Trophoblast cell (in vitro differentiated cells and primary cell): ENCODE results near the gene ABR.
A peak's percentile ranks its signal among the peaks of the same experiment; 100 is the strongest.
"Not testable (repeated sequence)": the region's sequence is repeated elsewhere in the genome, so short reads cannot be mapped to it uniquely, and the experiment has no call there.

Experiments used
- DNase-seq, 2 donors: peaks; one replicate each; pipeline ENCODE4 v3.0.0-alpha.2; 2016
- H2AFZ ChIP-seq: 2 replicates; pipeline ENCODE4 v1.6.1; 2013; ENCODE audit warnings: low read length, moderate library complexity, mild to moderate bottlenecking; ENCODE audit not compliant: insufficient read depth, poor library complexity
- H2AK5ac ChIP-seq: 2 replicates; pipeline ENCODE4 v1.6.1; 2013; ENCODE audit warnings: mild to moderate bottlenecking, low read length
- H2BK120ac ChIP-seq: 2 replicates; pipeline ENCODE4 v1.6.1; 2013; ENCODE audit warnings: low read length, mild to moderate bottlenecking, moderate library complexity; ENCODE audit not compliant: insufficient read depth, poor library complexity
- H2BK12ac ChIP-seq: 2 replicates; pipeline ENCODE4 v1.6.1; 2013; ENCODE audit warnings: mild to moderate bottlenecking, low read length, moderate library complexity
- H2BK5ac ChIP-seq: 2 replicates; pipeline ENCODE4 v1.6.1; 2013; ENCODE audit warnings: low read length, low read depth, moderate library complexity, mild to moderate bottlenecking; ENCODE audit not compliant: poor library complexity
- H3K14ac ChIP-seq: 2 replicates; pipeline ENCODE4 v1.6.1; 2013; ENCODE audit warnings: mild to moderate bottlenecking, low read length
- H3K18ac ChIP-seq: 2 replicates; pipeline ENCODE4 v1.6.1; 2013; ENCODE audit warnings: mild to moderate bottlenecking, low read length
- H3K23ac ChIP-seq: 2 replicates; pipeline ENCODE4 v1.6.1; 2013; ENCODE audit warnings: low read length
- H3K27ac ChIP-seq: 2 replicates; pipeline ENCODE4 v1.5.1; 2013; ENCODE audit warnings: low read depth, mild to moderate bottlenecking, inconsistent platforms, low read length, moderate library complexity
- H3K27me3 ChIP-seq: 2 replicates; pipeline ENCODE4 v1.6.1; 2013; ENCODE audit warnings: inconsistent platforms, mild to moderate bottlenecking, low read length, moderate library complexity; ENCODE audit not compliant: insufficient read depth
- H3K36me3 ChIP-seq, 2 experiments: 1 replicate in 1 of 2; 2 replicates in 1 of 2; pipeline ENCODE4 v1.6.1; 2013; ENCODE audit warnings: low read length in 2 of 2, mild to moderate bottlenecking in 2 of 2, moderate library complexity in 1 of 2; ENCODE audit not compliant: insufficient read depth in 2 of 2, control insufficient read depth in 1 of 2
- H3K4ac ChIP-seq: 2 replicates; pipeline ENCODE4 v1.6.1; 2013; ENCODE audit warnings: low read depth, mild to moderate bottlenecking, low read length, moderate library complexity
- H3K4me1 ChIP-seq, 2 experiments: 1 replicate in 1 of 2; 2 replicates in 1 of 2; pipeline ENCODE4 v1.6.1; 2013; ENCODE audit warnings: low read length in 2 of 2, mild to moderate bottlenecking in 2 of 2, moderate library complexity in 1 of 2; ENCODE audit not compliant: insufficient read depth in 2 of 2, control insufficient read depth in 1 of 2
- H3K4me2 ChIP-seq: 2 replicates; pipeline ENCODE4 v1.6.1; 2013; ENCODE audit warnings: inconsistent platforms, mild to moderate bottlenecking, low read length, moderate library complexity
- H3K4me3 ChIP-seq: 2 replicates; pipeline ENCODE4 v1.5.1; 2013; ENCODE audit warnings: mild to moderate bottlenecking, low read depth, low read length, inconsistent platforms
- H3K79me1 ChIP-seq: one replicate; pipeline ENCODE4 v1.6.1; 2013; ENCODE audit warnings: low read length
- H3K79me2 ChIP-seq: 2 replicates; pipeline ENCODE4 v1.6.1; 2013; ENCODE audit warnings: low read length, mild to moderate bottlenecking; ENCODE audit not compliant: control insufficient read depth, insufficient read depth, poor library complexity
- H3K9ac ChIP-seq: 2 replicates; pipeline ENCODE4 v1.6.1; 2013; ENCODE audit warnings: mild to moderate bottlenecking, low read length
- H3K9me3 ChIP-seq: 2 replicates; pipeline ENCODE4 v1.6.1; 2013; ENCODE audit warnings: low read depth, mild to moderate bottlenecking, control low read depth, inconsistent platforms, low read length; ENCODE audit not compliant: insufficient read depth
- H4K12ac ChIP-seq: 2 replicates; pipeline ENCODE4 v1.6.1; 2013; ENCODE audit warnings: low read depth, mild to moderate bottlenecking, low read length, moderate library complexity
- H4K8ac ChIP-seq: 2 replicates; pipeline ENCODE4 v1.6.1; 2013; ENCODE audit warnings: low read depth, mild to moderate bottlenecking, low read length, moderate library complexity
- H4K91ac ChIP-seq: one replicate; pipeline ENCODE4 v1.6.1; 2013; ENCODE audit warnings: low read depth, mild to moderate bottlenecking, low read length, moderate library complexity
- WGBS: extraction: QIAGEN DNeasy Blood & Tissue Kit; methylation state at CpG from one replicate; pipeline ENCODE4 v1.1.7; 2013; ENCODE audit warnings: missing lambda C conversion rate; ENCODE audit not compliant: insufficient read length, insufficient coverage; ENCODE audit errors: extremely low coverage; 5-methylcytosine and 5-hydroxymethylcytosine counted together

Gene ABR

GRCh38 chr17:1134634-1135324, 45.0 kb downstream of the ABR start:
- Histone ChIP-seq H3K36me3 (no peaks in the 10 kb centered on the region), H2BK12ac (no peak overlapping the region), H2AK5ac (no peak overlapping the region), H4K8ac (no peak overlapping the region), H3K4me3 (no peak overlapping the region), H3K9ac (no peak overlapping the region), H3K9me3 (no peaks in the 10 kb centered on the region), H3K4me1 (no peaks in the 10 kb centered on the region), H3K79me1 (no peaks in the 10 kb centered on the region), H3K14ac (no peak overlapping the region), H2AFZ (no peak overlapping the region), H2BK120ac (no peak overlapping the region), H3K4me2 (no peak overlapping the region), H2BK5ac (no peak overlapping the region), H3K79me2 (no peaks in the 10 kb centered on the region), H4K12ac (no peak overlapping the region), H3K27me3 (no peaks in the 10 kb centered on the region), H4K91ac (no peak overlapping the region), H3K18ac (no peak overlapping the region), H3K27ac (no peak overlapping the region), H3K23ac (no peak overlapping the region), H3K4ac (no peak overlapping the region)
- no CpG with 5 or more reads among the region's 29 CpGs for WGBS
- no peak for DNase-seq

DNA sequence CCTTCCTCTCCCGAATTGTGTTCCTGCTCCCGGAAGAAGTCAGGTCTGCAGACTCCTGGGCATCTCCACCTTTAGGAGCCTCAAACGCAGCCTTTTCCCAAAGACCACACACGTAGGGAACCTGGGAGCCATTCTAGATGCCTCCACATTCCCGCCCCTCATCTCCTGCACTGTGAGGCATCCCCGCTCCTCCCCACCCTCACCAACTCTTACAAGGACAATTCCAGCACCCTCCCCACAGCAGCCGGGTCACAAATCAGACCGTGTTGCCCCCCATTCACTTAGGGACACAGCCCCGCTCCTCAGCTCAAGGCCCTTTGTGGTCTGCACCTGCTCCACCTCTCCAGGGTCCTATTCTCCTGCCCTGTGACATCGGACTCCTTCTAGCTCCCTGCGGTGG, 49.6 kb downstream of the ABR start:
- no peak for DNase-seq
- H4K91ac ChIP-seq: no peak overlapping the region
- H2BK5ac ChIP-seq: no peak overlapping the region
- H3K4me1 ChIP-seq: peaks cover 0 to 2% of the 10 kb centered on the region in 2 experiments
- no peak overlapping the region for H4K8ac ChIP-seq
- H3K14ac ChIP-seq: no peak overlapping the region
- H3K4me2 ChIP-seq: no peak overlapping the region
- no peak overlapping the region for H3K4me3 ChIP-seq
- no peaks in the 10 kb centered on the region for H3K79me1 ChIP-seq
- no peak overlapping the region for H2AFZ ChIP-seq
- H3K9me3 ChIP-seq: peaks cover 5% of the 10 kb centered on the region
- no peak overlapping the region for H3K27ac ChIP-seq
- H4K12ac ChIP-seq: no peak overlapping the region
- no peak overlapping the region for H3K18ac ChIP-seq
- H3K9ac ChIP-seq: no peak overlapping the region
- H3K36me3 ChIP-seq: no peaks in the 10 kb centered on the region
- WGBS: no CpG with 5 or more reads among the region's 11 CpGs
- no peak overlapping the region for H3K23ac ChIP-seq
- H2BK12ac ChIP-seq: no peak overlapping the region
- H2BK120ac ChIP-seq: no peak overlapping the region
- no peak overlapping the region for H2AK5ac ChIP-seq
- H3K79me2 ChIP-seq: no peaks in the 10 kb centered on the region
- no peaks in the 10 kb centered on the region for H3K27me3 ChIP-seq
- no peak overlapping the region for H3K4ac ChIP-seq

DNA sequence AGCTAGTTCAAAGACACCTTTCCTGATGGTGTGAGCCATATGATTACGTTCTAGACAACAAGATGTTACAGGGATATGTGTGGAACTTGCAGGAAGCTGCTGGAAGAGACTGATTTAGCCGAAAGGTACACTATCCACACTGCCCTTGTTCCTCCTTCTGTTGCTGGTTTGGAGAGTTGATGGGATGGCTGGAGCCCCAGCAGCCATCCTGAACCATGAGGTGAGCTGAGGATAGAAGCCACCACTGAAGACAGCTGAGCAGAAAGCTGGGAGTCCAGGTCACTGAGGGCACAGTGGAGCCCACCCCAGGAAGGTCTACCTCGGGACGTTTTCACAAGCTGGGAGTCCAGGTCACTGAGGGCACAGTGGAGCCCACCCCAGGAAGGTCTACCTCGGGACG, 51.3 kb downstream of the ABR start:
- not testable (repeated sequence) for H4K12ac ChIP-seq, H2BK12ac ChIP-seq, H3K23ac ChIP-seq, H3K27ac ChIP-seq, H3K79me2 ChIP-seq, H4K8ac ChIP-seq, H3K79me1 ChIP-seq, H2BK120ac ChIP-seq, H3K4me2 ChIP-seq, H3K4me3 ChIP-seq, H2AK5ac ChIP-seq, DNase-seq, H3K9ac ChIP-seq, H3K18ac ChIP-seq, H3K27me3 ChIP-seq, H2AFZ ChIP-seq, H3K9me3 ChIP-seq, H3K14ac ChIP-seq, H3K4me1 ChIP-seq, H2BK5ac ChIP-seq, H4K91ac ChIP-seq, H3K4ac ChIP-seq, H3K36me3 ChIP-seq
- WGBS: no CpG with 5 or more reads among the region's 6 CpGs

- peak overlapping the region; percentile 13 for H3K4me3 ChIP-seq
- no peak overlapping the region for H2BK5ac ChIP-seq
- peaks cover 0 to 2% of the 10 kb centered on the region in 2 experiments for H3K4me1 ChIP-seq
- no peak overlapping the region for H2AK5ac ChIP-seq
- no peaks in the 10 kb centered on the region for H3K79me1 ChIP-seq
- no peak overlapping the region for H2BK120ac ChIP-seq
- no peak overlapping the region for H4K91ac ChIP-seq
- no peak overlapping the region for H3K18ac ChIP-seq
- H4K12ac ChIP-seq: no peak overlapping the region
- WGBS: no CpG with 5 or more reads among the region's 24 CpGs
- peaks cover 5% of the 10 kb centered on the region for H3K9me3 ChIP-seq
- no peaks in the 10 kb centered on the region for H3K79me2 ChIP-seq
- no peak for DNase-seq
- H3K27ac ChIP-seq: no peak overlapping the region
- no peak overlapping the region for H4K8ac ChIP-seq
- H3K23ac ChIP-seq: peak overlapping the region; percentile 18
- no peaks in the 10 kb centered on the region for H3K27me3 ChIP-seq
- no peak overlapping the region for H3K4ac ChIP-seq
- no peak overlapping the region for H3K14ac ChIP-seq
- no peak overlapping the region for H2AFZ ChIP-seq
- H3K9ac ChIP-seq: peak overlapping the region; percentile 23
- H2BK12ac ChIP-seq: no peak overlapping the region
- H3K36me3 ChIP-seq: no peaks in the 10 kb centered on the region
- no peak overlapping the region for H3K4me2 ChIP-seq
These were observed 52.8 kb downstream of the ABR start for GRCh38 chr17:1126801-1127550.
